HG03025 (cell line): ENCODE measurements around the gene JOSD1.
A peak's percentile ranks its signal among the peaks of the same experiment; 100 is the strongest.
"Not testable (repeated sequence)": the region's sequence is repeated elsewhere in the genome, so short reads cannot be mapped to it uniquely, and the experiment has no call there.

Experiments used
- ATAC-seq: cut with Tn5 transposase; IDR thresholded peaks from one replicate; pipeline ENCODE4 v1.9.1; 2021; ENCODE audit warnings: mild to moderate bottlenecking, moderate library complexity; ENCODE audit not compliant: unreplicated experiment, low FRiP score

JOSD1 gene

GRCh38 chr22:38696606-38697424, 3.9 kb downstream of the JOSD1 start:
- ATAC-seq = no peak

DNA sequence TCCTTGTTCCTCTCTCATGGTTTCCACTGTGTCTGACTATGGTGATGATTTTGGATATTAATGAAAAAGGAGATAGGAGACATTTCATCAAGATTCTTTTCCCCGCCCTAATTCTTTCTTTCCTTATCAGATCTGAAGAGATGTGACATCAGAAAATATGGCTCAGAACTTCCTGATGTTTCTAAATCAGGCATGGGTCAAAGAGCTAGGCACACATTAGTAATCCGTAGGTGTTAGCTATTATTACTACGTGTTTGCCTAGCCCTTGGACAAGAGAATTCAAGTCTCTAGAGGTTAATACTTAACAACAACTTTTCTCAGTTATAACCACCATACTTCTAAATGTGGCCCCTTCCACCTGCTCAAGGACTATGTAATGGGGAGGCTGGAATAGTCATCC, 5.8 kb downstream of the JOSD1 start:
- no peak for ATAC-seq

DNA sequence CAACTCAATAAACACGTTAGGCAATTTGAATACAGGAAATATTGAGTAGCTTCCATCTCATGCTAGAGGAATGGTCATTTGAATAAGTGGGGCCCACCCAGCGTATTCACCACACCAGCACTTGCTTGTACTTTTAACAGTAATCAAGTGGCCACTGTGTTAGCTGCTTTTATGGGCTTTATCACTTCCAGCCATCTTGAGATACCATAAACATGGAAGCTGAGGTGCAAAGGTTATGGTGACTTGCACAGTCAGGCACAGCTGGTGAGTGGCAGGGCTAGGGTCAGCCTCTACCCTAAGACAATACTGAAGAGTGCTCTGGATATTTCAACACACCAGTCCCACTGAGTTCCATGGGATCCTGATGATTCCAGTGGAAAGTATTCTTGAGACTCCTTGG, 6.7 kb downstream of the JOSD1 start:
- ATAC-seq = no peak

- ATAC-seq = no peak
Observed at GRCh38 chr22:38689651-38690050, 11.1 kb downstream of the JOSD1 start.

GRCh38 chr22:38685761-38686160, 15.0 kb downstream of the JOSD1 start:
- no peak for ATAC-seq

GRCh38 chr22:38684895-38685294, 15.8 kb downstream of the JOSD1 start:
- ATAC-seq = no peak

DNA sequence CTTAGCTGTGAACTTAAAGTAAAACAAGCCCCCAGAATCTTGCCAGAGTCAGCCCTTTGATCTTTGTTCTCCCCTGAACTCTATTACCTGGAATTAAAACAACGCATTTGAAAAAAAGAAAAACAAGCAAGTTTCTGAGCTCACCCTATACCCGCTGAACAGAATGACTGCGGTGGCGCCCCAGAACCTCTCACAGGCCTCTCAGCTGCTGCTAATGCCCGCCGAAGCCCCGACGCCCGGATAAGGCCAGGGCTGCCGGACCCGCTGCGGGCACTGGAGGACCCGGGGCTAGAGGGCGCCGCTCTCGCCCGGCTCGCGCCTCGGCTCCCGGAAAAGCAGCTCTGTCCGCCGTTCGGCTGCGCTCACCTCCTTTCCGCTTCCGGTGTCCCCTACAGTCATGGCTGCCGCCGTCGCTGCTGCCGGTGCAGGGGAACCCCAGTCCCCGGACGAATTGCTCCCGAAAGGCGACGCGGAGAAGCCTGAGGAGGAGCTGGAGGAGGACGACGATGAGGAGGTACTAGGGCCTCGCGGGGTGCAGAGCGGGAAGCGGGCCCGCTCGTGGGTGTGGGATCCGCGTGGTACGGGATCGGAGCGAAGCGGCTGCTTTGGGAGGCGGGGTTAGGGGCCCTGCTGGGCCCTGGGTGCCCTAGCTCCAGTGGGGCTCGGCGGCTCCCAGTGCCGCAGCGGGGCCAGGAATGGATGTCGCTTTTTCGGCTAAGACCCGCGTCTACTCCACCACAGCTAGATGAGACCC, 19.0 kb downstream of the JOSD1 start, which contains the start of gene TOMM22:
Gene TOMM22 (plus strand): TSS at position 376 of the 754 bp plus-strand sequence. CDS start 22 bp downstream, at position 398.
- peak; percentile 86 for ATAC-seq

- ATAC-seq = no peak
Observed at GRCh38 chr22:38675833-38676232, 24.9 kb downstream of the JOSD1 start.

DNA sequence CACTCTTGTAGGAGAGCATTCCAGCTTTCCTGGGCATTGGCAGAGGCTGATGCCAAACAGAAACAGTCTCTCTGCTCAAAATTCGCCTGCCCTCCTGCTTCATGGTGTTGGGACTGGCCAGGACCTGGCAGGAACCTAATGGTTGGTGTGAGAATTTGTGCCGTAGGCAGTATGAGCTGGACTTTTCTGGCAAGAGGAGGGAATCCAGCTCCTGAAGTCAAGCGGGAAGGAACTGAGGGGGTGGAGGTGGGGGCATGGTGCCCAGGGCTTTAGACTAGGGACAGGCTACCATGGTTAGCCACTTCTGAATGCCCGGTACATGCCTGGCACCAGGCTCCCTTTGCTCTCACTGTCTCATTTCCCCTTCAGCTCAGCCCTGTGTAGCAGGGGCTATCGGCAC, 25.9 kb downstream of the JOSD1 start:
- ATAC-seq = no peak

GRCh38 chr22:38657045-38657909, 43.5 kb downstream of the JOSD1 start:
- ATAC-seq = no peak

DNA sequence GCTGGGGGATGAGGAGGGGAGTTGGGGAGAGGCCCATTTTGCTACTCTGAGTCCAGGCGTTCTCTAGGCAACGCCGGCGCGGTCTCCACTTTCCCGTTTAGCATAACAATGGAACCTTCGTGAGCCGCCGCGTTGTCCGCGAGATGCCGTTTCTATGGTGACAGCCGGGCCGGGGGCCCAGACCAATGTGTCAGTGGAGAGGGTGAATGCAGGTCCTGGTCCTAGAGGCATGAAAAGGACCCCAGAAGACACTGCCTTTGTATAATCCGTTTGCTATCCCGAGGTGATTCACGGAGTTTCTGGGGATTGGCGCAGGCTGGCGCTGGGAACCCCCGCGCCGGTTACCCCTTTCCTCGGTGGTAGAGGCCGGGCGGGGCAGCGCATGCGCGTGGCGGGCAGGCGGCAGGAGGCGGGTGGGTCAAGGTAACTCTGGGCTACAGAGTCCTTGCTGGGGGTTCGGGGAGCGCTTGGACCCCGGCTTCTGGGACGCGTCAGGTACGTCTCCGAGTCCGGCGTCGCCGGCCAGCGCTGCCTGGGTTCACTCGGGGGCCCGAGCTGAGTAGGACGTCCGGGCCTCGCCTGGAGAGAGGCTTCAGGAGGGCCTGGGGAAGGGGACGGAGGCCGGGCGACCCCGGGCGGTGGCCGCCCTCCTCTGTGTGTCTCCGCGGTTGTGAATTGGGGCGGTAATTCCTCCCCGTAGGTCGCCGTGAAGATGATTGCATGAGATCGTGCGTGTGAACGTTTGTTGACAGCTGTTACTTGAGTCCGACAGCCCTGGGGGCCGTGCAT, 44.3 kb downstream of the JOSD1 start, which contains the start of the genes CBY1 and FAM227A:
Gene CBY1 (plus strand): TSS at position 383 of the 789 bp plus-strand sequence. CDS start 11,417 bp downstream, outside the sequence.
Gene FAM227A (minus strand): TSS at position 137 of the 789 bp plus-strand sequence. CDS start 6,224 bp downstream, outside the sequence.
- peak; percentile 64 for ATAC-seq

GRCh38 chr22:38655519-38656255, 45.1 kb downstream of the JOSD1 start:
- peak; percentile 18 for ATAC-seq

- ATAC-seq = no peak
Observed at GRCh38 chr22:38653741-38654140, 47.0 kb downstream of the JOSD1 start.

GRCh38 chr22:38652859-38653258, 47.9 kb downstream of the JOSD1 start:
- no peak for ATAC-seq

GRCh38 chr22:38649841-38650522, 50.8 kb downstream of the JOSD1 start:
- ATAC-seq = no peak

DNA sequence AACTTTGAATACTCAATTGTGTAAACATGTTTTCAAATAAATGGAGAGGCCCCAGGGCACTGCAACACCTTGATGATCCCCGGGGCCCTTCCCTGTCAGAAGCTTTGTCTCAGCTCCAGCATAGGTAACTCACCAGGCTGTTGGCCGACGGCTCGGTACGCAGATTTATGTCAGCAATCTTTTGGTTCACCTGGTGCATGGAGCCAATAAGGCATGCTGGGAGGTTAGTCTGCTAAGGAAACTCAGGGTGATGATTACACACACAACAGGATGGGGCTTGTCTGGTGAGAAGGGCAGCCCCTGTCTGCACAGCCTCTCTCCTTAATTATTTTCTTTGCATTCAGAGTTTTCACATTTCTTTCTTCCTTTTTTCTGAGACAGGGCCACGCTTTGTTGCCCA, 55.3 kb downstream of the JOSD1 start:
- no peak for ATAC-seq

DNA sequence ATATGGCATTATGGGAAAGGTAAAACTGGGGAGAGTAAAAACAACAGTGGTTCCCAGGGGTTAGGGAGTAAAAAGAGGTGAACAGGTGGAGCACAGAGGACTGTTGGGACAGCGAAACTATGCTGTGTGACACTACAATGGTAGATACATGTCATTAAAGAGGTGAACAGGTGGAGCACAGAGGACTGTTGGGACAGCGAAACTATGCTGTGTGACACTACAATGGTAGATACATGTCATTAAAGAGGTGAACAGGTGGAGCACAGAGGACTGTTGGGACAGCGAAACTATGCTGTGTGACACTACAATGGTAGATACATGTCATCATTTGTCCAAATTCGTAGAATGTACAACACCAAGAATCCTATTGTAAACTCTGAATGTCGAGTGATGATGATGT, 56.5 kb downstream of the JOSD1 start:
- not testable (repeated sequence) for ATAC-seq

- ATAC-seq = no peak
Observed at GRCh38 chr22:38641476-38642040, 59.2 kb downstream of the JOSD1 start.
